B cell (primary cell): ENCODE results near the gene NAV2. TPM values are rescaled to one million over a fixed set of nuclear protein-coding genes. Genes with fewer than 3 reads are reported as not detected.

Experiments used
- ATAC-seq: fragments of 200-7000 bp; cut with Tn5 transposase; one replicate; pipeline ENCODE4 v1.10.0; 2021; ENCODE audit warnings: low read depth, mild to moderate bottlenecking, moderate number of reproducible peaks, moderate library complexity
- CTCF ChIA-PET: fragments of 350-600 bp; sonication (Branson Sonifier 250); formaldehyde crosslinking; loops from one replicate; lab custom pipeline; 2021; ENCODE audit warnings: antibody characterized with exemption, inconsistent platforms; lab: Charles Lee
- POLR2A ChIA-PET: fragments of 350-600 bp; sonication (Branson Sonifier 250); formaldehyde crosslinking; loops from one replicate; lab custom pipeline; 2021; ENCODE audit warnings: antibody characterized with exemption; lab: Charles Lee
- DNase-seq: peaks from one replicate; pipeline ENCODE4 v3.0.0; 2013
- H2AFZ ChIP-seq: 2 replicates; pipeline ENCODE4 v1.6.1; 2012; ENCODE audit warnings: mild to moderate bottlenecking, low read depth, low read length; ENCODE audit not compliant: insufficient read depth, poor library complexity, severe bottlenecking
- H3K27ac ChIP-seq, 2 donors: 1 replicate in 1 of 2; 2 replicates in 1 of 2; pipeline ENCODE4 v1.5.1; 2012 to 2013; ENCODE audit warnings: low read length in 2 of 2, mild to moderate bottlenecking in 2 of 2, moderate library complexity in 1 of 2
- H3K27me3 ChIP-seq, 4 experiments: fragments of 200-600 bp in 1 of 4; sonication (generic) in 1 of 4; replicated peaks in 1 of 4; 1 replicate in 2 of 4; 2 replicates in 2 of 4; pipeline versions ENCODE4 v1.6.1 to v1.7.0; 2013 to 2016; ENCODE audit warnings: low read length in 3 of 4, mild to moderate bottlenecking in 2 of 4, mixed read lengths in 1 of 4, moderate library complexity in 1 of 4; ENCODE audit not compliant: insufficient read depth in 4 of 4, control insufficient read depth in 3 of 4; ENCODE audit errors: control extremely low read depth in 1 of 4
- H3K36me3 ChIP-seq, 2 experiments: replicated peaks in 1 of 2; 1 replicate in 1 of 2; 2 replicates in 1 of 2; pipeline versions ENCODE4 v1.6.1 to v1.7.1; 2013; ENCODE audit warnings: low read length in 1 of 2; ENCODE audit not compliant: insufficient read depth in 2 of 2, control insufficient read depth in 1 of 2; ENCODE audit errors: control extremely low read depth in 1 of 2, extremely low read depth in 1 of 2
- H3K4me1 ChIP-seq, 2 donors: fragments of 200-600 bp in 1 of 2; sonication (generic) in 1 of 2; 1 replicate in 1 of 2; 2 replicates in 1 of 2; pipeline versions ENCODE4 v1.5.1 to v1.6.1; 2013 to 2017; ENCODE audit warnings: low read length in 2 of 2; ENCODE audit not compliant: control insufficient read depth in 2 of 2, insufficient read depth in 2 of 2
- H3K4me2 ChIP-seq: replicated peaks from 2 replicates; pipeline ENCODE3; 2012; ENCODE audit warnings: mild to moderate bottlenecking, low read depth, low read length; ENCODE audit not compliant: poor library complexity, severe bottlenecking
- H3K4me3 ChIP-seq, 5 experiments: fragments of 200-600 bp in 1 of 5; sonication (generic) in 1 of 5; 1 replicate in 3 of 5; 2 replicates in 2 of 5; pipeline versions ENCODE4 v1.5.1 to v1.7.0; 2011 to 2016; ENCODE audit warnings: low read length in 4 of 5, mild to moderate bottlenecking in 4 of 5, low read depth in 2 of 5, control low read depth in 1 of 5, moderate library complexity in 1 of 5; ENCODE audit not compliant: insufficient read depth in 1 of 5; ENCODE audit errors: control extremely low read depth in 1 of 5, extremely low read depth in 1 of 5
- H3K79me2 ChIP-seq: fragments of 200-600 bp; sonication (generic); one replicate; pipeline ENCODE4 v1.6.0; 2016; ENCODE audit warnings: low read length; ENCODE audit not compliant: control insufficient read depth, insufficient read depth
- H3K9ac ChIP-seq: fragments of 200-600 bp; sonication (generic); 2 replicates; pipeline ENCODE4 v1.6.1; 2017; ENCODE audit warnings: mild to moderate bottlenecking, low read length, moderate library complexity
- H3K9me3 ChIP-seq, 3 donors: one replicate each; pipeline versions ENCODE4 v1.6.1 to v1.7.1; 2013; ENCODE audit warnings: low read length in 2 of 3; ENCODE audit not compliant: control insufficient read depth in 2 of 3, insufficient read depth in 1 of 3; ENCODE audit errors: control extremely low read depth in 1 of 3
- H4K20me1 ChIP-seq: 2 replicates; pipeline ENCODE4 v1.6.0; 2012; ENCODE audit warnings: mild to moderate bottlenecking, low read length; ENCODE audit not compliant: insufficient read depth, control insufficient read depth, poor library complexity, severe bottlenecking
- H3K27ac Mint-ChIP-seq: one replicate; pipeline ENCODE4 v1.8.0; 2021; ENCODE audit warnings: mixed read lengths
- H3K27me3 Mint-ChIP-seq: one replicate; pipeline ENCODE4 v1.8.0; 2021; ENCODE audit warnings: mixed read lengths
- H3K4me1 Mint-ChIP-seq: one replicate; pipeline ENCODE4 v1.8.0; 2021; ENCODE audit warnings: mixed read lengths
- H3K4me3 Mint-ChIP-seq: one replicate; pipeline ENCODE4 v1.8.0; 2021; ENCODE audit warnings: mixed read lengths
- H3K9me3 Mint-ChIP-seq: one replicate; pipeline ENCODE4 v1.8.0; 2022; ENCODE audit warnings: mixed read lengths; ENCODE audit not compliant: insufficient read depth
- EZH2 ChIP-seq: IDR thresholded peaks from 2 replicates; pipeline ENCODE4 v1.6.1; 2012; ENCODE audit warnings: borderline replicate concordance, low read depth, mild to moderate bottlenecking, moderate library complexity, low read length; ENCODE audit not compliant: insufficient read depth, poor library complexity, severe bottlenecking
- WGBS: methylation state at CpG from one replicate; pipeline ENCODE4 v1.1.5; 2013; ENCODE audit warnings: missing lambda C conversion rate; ENCODE audit not compliant: insufficient coverage; 5-methylcytosine and 5-hydroxymethylcytosine counted together
- intact Hi-C: fragments of 100-400 bp; cut with micrococcal nuclease; formaldehyde crosslinking; loops from one replicate; pipeline ENCODE4 v1.10.0; 2022
- polyA plus RNA-seq: library from polyadenylated mRNA; depleted of rRNA; stranded (reverse); fragments of >200 nt; gene quantifications from 2 replicates; pipeline ENCODE4 v1.2.3, GENCODE V29; 2012
- total RNA-seq, 2 donors: library from RNA; stranded (reverse); fragments of 120-200 nt in 1 of 2; gene quantifications; 1 replicate in 1 of 2; 2 replicates in 1 of 2; pipeline versions ENCODE4 v1.2.3 to v1.2.4, GENCODE V29; 2013 to 2022
- TF ChIP-seq, protein P1 (sequence below): fragments of 200-600 bp; IDR thresholded peaks from one replicate; pipeline ENCODE4 v1.8.0; 2022; ENCODE audit warnings: antibody characterized with exemption, mild to moderate bottlenecking

Gene NAV2
- total and polyA plus RNA-seq, 2 donors (not counting 1 experiment from before 2014, with no cell fraction given), result 0.82 to 22.2 TPM

GRCh38 chr11:19989191-19989590 is 276.6 kb downstream of the NAV2 start:
- Histone ChIP-seq H3K4me3 (no peak overlapping the region), H4K20me1 (no peaks in the 10 kb centered on the region), H3K79me2 (no peaks in the 10 kb centered on the region), H3K36me3 (no peaks in the 10 kb centered on the region), H3K27me3 (peaks cover 0 to 4% (median 0%) of the 10 kb centered on the region in 4 experiments), H3K4me1 (peaks cover 2 to 5% of the 10 kb centered on the region in 2 donors), H3K4me2 (no peak overlapping the region), H3K27ac (no peak overlapping the region), H3K9ac (no peak overlapping the region), H2AFZ (no peak overlapping the region), H3K9me3 (no peaks in the 10 kb centered on the region)
- TF ChIP-seq EZH2, result no peak
- TF ChIP-seq, protein P1, sequence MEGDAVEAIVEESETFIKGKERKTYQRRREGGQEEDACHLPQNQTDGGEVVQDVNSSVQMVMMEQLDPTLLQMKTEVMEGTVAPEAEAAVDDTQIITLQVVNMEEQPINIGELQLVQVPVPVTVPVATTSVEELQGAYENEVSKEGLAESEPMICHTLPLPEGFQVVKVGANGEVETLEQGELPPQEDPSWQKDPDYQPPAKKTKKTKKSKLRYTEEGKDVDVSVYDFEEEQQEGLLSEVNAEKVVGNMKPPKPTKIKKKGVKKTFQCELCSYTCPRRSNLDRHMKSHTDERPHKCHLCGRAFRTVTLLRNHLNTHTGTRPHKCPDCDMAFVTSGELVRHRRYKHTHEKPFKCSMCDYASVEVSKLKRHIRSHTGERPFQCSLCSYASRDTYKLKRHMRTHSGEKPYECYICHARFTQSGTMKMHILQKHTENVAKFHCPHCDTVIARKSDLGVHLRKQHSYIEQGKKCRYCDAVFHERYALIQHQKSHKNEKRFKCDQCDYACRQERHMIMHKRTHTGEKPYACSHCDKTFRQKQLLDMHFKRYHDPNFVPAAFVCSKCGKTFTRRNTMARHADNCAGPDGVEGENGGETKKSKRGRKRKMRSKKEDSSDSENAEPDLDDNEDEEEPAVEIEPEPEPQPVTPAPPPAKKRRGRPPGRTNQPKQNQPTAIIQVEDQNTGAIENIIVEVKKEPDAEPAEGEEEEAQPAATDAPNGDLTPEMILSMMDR, result no peak
- peaks cover 7% of the 10 kb centered on the region for H3K4me1 Mint-ChIP-seq
- no peak overlapping the region for H3K4me3 Mint-ChIP-seq
- peaks cover 2% of the 10 kb centered on the region for H3K9me3 Mint-ChIP-seq
- POLR2A ChIA-PET, result no interaction called here
- CTCF ChIA-PET, result no interaction called here
- intact Hi-C loops, result no loop called here
- H3K27me3 Mint-ChIP-seq, result peaks cover 19% of the 10 kb centered on the region
- no peak overlapping the region for H3K27ac Mint-ChIP-seq
- 75% methylated on average over 1 of the region's 2 CpGs for WGBS
- DNase-seq, result no peak
- ATAC-seq, result no peak

GRCh38 chr11:19992162-19992561 is 279.5 kb downstream of the NAV2 start:
- no peaks in the 10 kb centered on the region for H3K4me1 Mint-ChIP-seq
- ATAC-seq (no peak), DNase-seq (no peak)
- no peaks in the 10 kb centered on the region for H3K79me2 ChIP-seq
- no peaks in the 10 kb centered on the region for H4K20me1 ChIP-seq
- ChIA-PET POLR2A (no interaction called here), CTCF (no interaction called here)
- H3K27ac ChIP-seq, result no peak overlapping the region
- no peaks in the 10 kb centered on the region for H3K9me3 ChIP-seq
- H3K4me3 Mint-ChIP-seq, result no peak overlapping the region
- TF ChIP-seq, protein P1, result no peak
- no peak for TF ChIP-seq EZH2
- H2AFZ ChIP-seq, result no peak overlapping the region
- intact Hi-C loops, result no loop called here
- no peaks in the 10 kb centered on the region for H3K36me3 ChIP-seq
- no peaks in the 10 kb centered on the region for H3K27me3 ChIP-seq
- peaks cover 2% of the 10 kb centered on the region for H3K9me3 Mint-ChIP-seq
- no peak overlapping the region for H3K4me2 ChIP-seq
- no peaks in the 10 kb centered on the region for H3K4me1 ChIP-seq
- no peak overlapping the region for H3K4me3 ChIP-seq
- H3K27ac Mint-ChIP-seq, result no peak overlapping the region
- peaks cover 20% of the 10 kb centered on the region for H3K27me3 Mint-ChIP-seq
- H3K9ac ChIP-seq, result no peak overlapping the region
